K562 (cell line): ENCODE results near the gene SOWAHC. TPM values are rescaled to one million over a fixed set of nuclear protein-coding genes. Genes with fewer than 3 reads are reported as not detected.

Experiments used
- ATAC-seq: fragments of 200-7000 bp; cut with Tn5 transposase; 3 replicates; pipeline ENCODE4 v1.9.1; 2020; ENCODE audit warnings: moderate library complexity
- BruUV-seq: library from RNA; stranded (reverse); fragments of 400-500 nt; replicated peaks from 2 replicates; lab custom pipeline; 2021; lab: Mats Ljungman, UMichigan
- CTCF ChIA-PET: fragments of 300-600 bp; formaldehyde crosslinking; extraction: SDS; loops from one replicate; lab custom pipeline; 2021; ENCODE audit warnings: low intra/inter-chr PET ratio; lab: Yijun Ruan, JAX
- POLR2A ChIA-PET: fragments of 300-600, 350-650 bp; sonication (Branson Sonifier 250); formaldehyde crosslinking; extraction: SDS; loops from one replicate; lab custom pipeline; 2021; ENCODE audit warnings: antibody characterized with exemption, inconsistent platforms; lab: Yijun Ruan, JAX
- DNase-seq, 4 experiments: peaks; one replicate each; pipeline versions ENCODE4 v3.0.0 to v3.0.0-alpha.2; 2011 to 2018; ENCODE audit warnings: low spot score in 3 of 4, mixed read lengths in 3 of 4; ENCODE audit errors: extremely low read depth in 1 of 4
- FAIRE-seq: peaks from 2 replicates; lab custom pipeline; 2011; peaks lifted over from hg19 to GRCh38; lab: Jason Lieb, UNC
- H2AFZ ChIP-seq: 2 replicates; pipeline ENCODE4 v1.6.0; 2011; ENCODE audit warnings: low read depth, low read length, control low read depth, inconsistent platforms
- H3K27ac ChIP-seq: fragments of 200-600 bp; 3 replicates; pipeline ENCODE4 v1.8.0; 2011; ENCODE audit warnings: low read depth, mild to moderate bottlenecking, control low read depth, inconsistent platforms, low read length, moderate library complexity, mixed read lengths; ENCODE audit errors: extremely low read depth
- H3K27me3 ChIP-seq, 2 experiments: fragments of 300-600 bp in 1 of 2; 2 replicates in 1 of 2; 3 replicates in 1 of 2; pipeline versions ENCODE4 v1.6.0 to v1.8.0; 2011; ENCODE audit warnings: inconsistent platforms in 2 of 2, low read length in 2 of 2, mild to moderate bottlenecking in 1 of 2, mixed read lengths in 1 of 2, moderate library complexity in 1 of 2; ENCODE audit not compliant: control insufficient read depth in 2 of 2, insufficient read depth in 2 of 2
- H3K36me3 ChIP-seq: fragments of 300-600 bp; 3 replicates; pipeline ENCODE4 v1.8.0; 2011; ENCODE audit warnings: mild to moderate bottlenecking, low read length, inconsistent platforms; ENCODE audit not compliant: control insufficient read depth, insufficient read depth
- H3K4me1 ChIP-seq, 2 experiments: fragments of 200-600 bp in 1 of 2; replicated peaks in 1 of 2; 2 replicates in 1 of 2; 3 replicates in 1 of 2; pipeline versions ENCODE4 v1.5.1 to v1.8.0; 2011; ENCODE audit warnings: inconsistent platforms in 2 of 2, low read length in 2 of 2, mild to moderate bottlenecking in 1 of 2, mixed read lengths in 1 of 2, moderate library complexity in 1 of 2; ENCODE audit not compliant: control insufficient read depth in 2 of 2, insufficient read depth in 2 of 2
- H3K4me2 ChIP-seq: 2 replicates; pipeline ENCODE4 v1.6.1; 2011; ENCODE audit warnings: low read length, control low read depth, inconsistent platforms, mixed read lengths; ENCODE audit not compliant: insufficient read depth
- H3K4me3 ChIP-seq: fragments of 200-600 bp; sonication (generic), shearing (Covaris generic); 2 replicates; pipeline ENCODE4 v1.5.1; 2016; ENCODE audit warnings: control low read depth, inconsistent platforms
- H3K79me2 ChIP-seq: fragments of 200-600 bp; 3 replicates; pipeline ENCODE4 v1.8.0; 2011; ENCODE audit warnings: low read length, inconsistent platforms; ENCODE audit not compliant: control insufficient read depth, insufficient read depth
- H3K9ac ChIP-seq, 2 experiments: 2 replicates each; pipeline versions ENCODE4 v1.6.0 to v1.6.1; 2011; ENCODE audit warnings: low read depth in 2 of 2, low read length in 2 of 2, control low read depth in 1 of 2, inconsistent platforms in 1 of 2, mild to moderate bottlenecking in 1 of 2, mixed read lengths in 1 of 2; ENCODE audit not compliant: insufficient read depth in 1 of 2
- H3K9me1 ChIP-seq: one replicate; pipeline ENCODE4 v1.6.0; 2011; ENCODE audit warnings: inconsistent platforms, mild to moderate bottlenecking, low read length, moderate library complexity; ENCODE audit not compliant: control insufficient read depth, insufficient read depth
- H3K9me3 ChIP-seq: replicated peaks from 2 replicates; pipeline ENCODE4 v1.5.1; 2011; ENCODE audit warnings: low read depth, low read length, inconsistent platforms; ENCODE audit not compliant: control insufficient read depth, insufficient read depth
- H4K20me1 ChIP-seq: replicated peaks from 2 replicates; pipeline ENCODE4 v1.6.1; 2011; ENCODE audit warnings: low read length, inconsistent platforms, mixed read lengths; ENCODE audit not compliant: control insufficient read depth, insufficient read depth
- CCNT2 ChIP-seq: IDR thresholded peaks from 2 replicates; pipeline ENCODE4 v1.6.1; 2011; ENCODE audit warnings: borderline replicate concordance, low read depth, mild to moderate bottlenecking, moderate library complexity, mixed read lengths, low read length; ENCODE audit not compliant: insufficient read length; ENCODE audit errors: extremely low read depth
- POLR2G ChIP-seq: fragments of 200-400 bp; formaldehyde crosslinking; IDR thresholded peaks from 2 replicates; pipeline ENCODE4 v1.6.1; 2017; ENCODE audit warnings: low read depth, mild to moderate bottlenecking, antibody characterized with exemption, low read length, moderate library complexity
- RCOR1 ChIP-seq, 2 experiments: IDR thresholded peaks; 2 replicates each; pipeline ENCODE4 v1.6.1; 2012; ENCODE audit warnings: low read depth in 2 of 2, low read length in 2 of 2, borderline replicate concordance in 1 of 2, improper control_type of control experiment in 1 of 2
- WGBS: fragments of 100-300 bp; shearing (Covaris generic); methylation state at CpG from one replicate; pipeline ENCODE4 v1.1.6; 2016; ENCODE audit warnings: low coverage, mixed read lengths; ENCODE audit not compliant: insufficient coverage; ENCODE audit errors: missing lambda C conversion rate; 5-methylcytosine and 5-hydroxymethylcytosine counted together
- in situ Hi-C: fragments of 300-500 bp; cut with MboI; formaldehyde crosslinking; loops from 4 replicates; pipeline ENCODE4 v1.15.0; 2018; ENCODE audit warnings: inconsistent platforms, mixed read lengths
- intact Hi-C: fragments of 100-400 bp; cut with micrococcal nuclease; formaldehyde crosslinking; loops from 2 replicates; pipeline ENCODE4 v1.14.2; 2022
- polyA plus RNA-seq, 8 experiments: library from polyadenylated mRNA; depleted of rRNA in 4 of 8; stranded (reverse) in 5 of 8; unstranded in 3 of 8; fragments of >200 nt; fragmentation: Nextera tagmentation in 2 of 8; fragmentation: Illumina TruSeq in 1 of 8; extraction: Ambion mirVana in 2 of 8; extraction: Trizol in 1 of 8; gene quantifications; 2 replicates each; pipeline versions ENCODE4 v1.2.1 to v1.2.3, GENCODE V29; 2011 to 2014; ENCODE audit warnings: inconsistent platforms in 1 of 8, missing spikeins in 1 of 8
- total RNA-seq, 7 experiments: library from RNA; depleted of rRNA in 6 of 7; stranded (reverse); fragments of >200 nt in 6 of 7; fragmentation: Illumina TruSeq in 2 of 7; extraction: Trizol in 2 of 7; gene quantifications; 2 replicates each; pipeline versions ENCODE4 v1.2.1 to v1.2.3, GENCODE V29; 2011 to 2021; ENCODE audit warnings: low replicate concordance in 1 of 7

SOWAHC gene
- total and polyA plus RNA-seq, 9 of the 15 experiments (the other 6 are each of a cell fraction or from before 2014, with no cell fraction given): 0.04 TPM; not detected in 8

GRCh38 chr2:109631741-109632140, 17.6 kb downstream of the SOWAHC start (continued):
- no peak for TF ChIP-seq POLR2G

DNA sequence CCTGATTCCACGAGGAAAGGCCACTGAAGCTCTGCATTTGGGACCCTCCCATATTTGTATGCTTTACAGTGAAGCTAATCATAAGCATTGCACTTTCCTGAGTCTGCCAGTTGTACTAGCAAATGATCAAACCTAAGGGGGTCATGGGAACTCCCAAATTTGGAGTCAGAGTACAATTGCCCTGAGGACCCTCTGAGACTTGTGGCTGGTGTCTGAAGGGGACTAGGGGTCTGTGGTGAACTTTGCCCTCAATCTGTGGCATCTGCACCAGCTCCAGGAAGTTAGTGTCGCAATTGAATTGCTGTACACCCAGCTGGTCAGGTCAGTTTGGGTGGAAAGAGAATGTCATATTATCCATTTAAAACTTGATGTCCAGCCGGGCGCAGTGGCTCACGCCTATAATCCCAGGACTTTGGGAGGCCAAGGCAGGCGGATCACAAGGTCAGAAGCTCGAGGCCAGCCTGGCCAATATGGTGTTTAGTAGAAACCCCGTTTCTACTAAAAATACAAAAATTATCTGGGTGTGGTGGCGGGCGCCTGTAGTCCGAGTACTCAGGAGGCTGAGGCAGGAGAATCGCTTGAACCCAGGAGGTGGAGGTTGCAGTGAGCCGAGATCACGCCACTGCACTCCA, 18.1 kb downstream of the SOWAHC start:
- CTCF ChIA-PET: interaction anchor here (0.6 kb wide), 1 partner anchor 1874 kb away, joined by 3 read pairs; no protein-coding TSS in a partner anchor
- WGBS: 0% methylated on average over 11 of the region's 14 CpGs
- FAIRE-seq (no peak), DNase-seq (no peak), ATAC-seq (no peak)
- Histone ChIP-seq H3K27ac (no peak overlapping the region), H3K36me3 (no peaks in the 10 kb centered on the region), H3K4me2 (no peak overlapping the region), H2AFZ (no peak overlapping the region), H3K9ac (no peak overlapping the region), H3K27me3 (peaks cover 0 to 10% of the 10 kb centered on the region in 2 experiments; a peak in 1 of 5 replicates), H3K9me1 (no peaks in the 10 kb centered on the region), H3K79me2 (no peaks in the 10 kb centered on the region), H3K4me1 (no peaks in the 10 kb centered on the region), H3K9me3 (no peaks in the 10 kb centered on the region), H4K20me1 (no peaks in the 10 kb centered on the region), H3K4me3 (no peak overlapping the region)
- POLR2A ChIA-PET: no interaction called here
- in situ Hi-C loops (no loop called here), intact Hi-C loops (no loop called here)
- TF ChIP-seq RCOR1 (IDR thresholded peaks at IDR 0.05; ENCODE audit: borderline replicate concordance in 1 of 2, low read depth in 2 of 2, low read length in 2 of 2): no peak
- no peak for TF ChIP-seq CCNT2
- BruUV-seq: no TSS peak
